Right atrium auricular region (tissue), 2 donors: ENCODE results near the gene AQP1. TPM values are rescaled to one million over a fixed set of nuclear protein-coding genes. Genes with fewer than 3 reads are reported as not detected.

Experiments
- DNase-seq: peaks from one replicate; pipeline ENCODE4 v3.0.0-alpha.2; 2019; ENCODE audit warnings: low spot score
- H3K27ac ChIP-seq, 2 donors: fragments of 200-600 bp; sonication (generic); 1 replicate in 1 of 2; 2 replicates in 1 of 2; pipeline ENCODE4 v1.5.1; 2016 to 2019
- H3K27me3 ChIP-seq, 2 donors: fragments of 200-600 bp; sonication (generic); one replicate each; pipeline versions ENCODE4 v1.5.1 to v1.6.0; 2017 to 2019
- H3K36me3 ChIP-seq: fragments of 200-600 bp; sonication (generic); one replicate; pipeline ENCODE4 v1.5.1; 2016
- H3K4me1 ChIP-seq, 2 donors: fragments of 200-600 bp; sonication (generic); one replicate each; pipeline versions ENCODE4 v1.5.1 to v1.6.0; 2017 to 2019
- H3K4me3 ChIP-seq, 2 donors: fragments of 200-600 bp; sonication (generic); 1 replicate in 1 of 2; 2 replicates in 1 of 2; pipeline ENCODE4 v1.5.1; 2017 to 2019; ENCODE audit warnings: mild to moderate bottlenecking in 1 of 2, moderate library complexity in 1 of 2
- H3K9me3 ChIP-seq, 2 donors: fragments of 200-600 bp; sonication (generic); one replicate each; pipeline ENCODE4 v1.5.1; 2019
- CTCF ChIP-seq, 2 donors: fragments of 200-600 bp; sonication (generic); IDR thresholded peaks; one replicate each; pipeline ENCODE4 v1.5.1; 2019; ENCODE audit warnings: antibody characterized with exemption in 2 of 2
- total RNA-seq, 2 donors: library from RNA; depleted of rRNA; stranded (reverse); fragments of >200 nt; gene quantifications; one replicate each; pipeline ENCODE4 v1.1.0, GENCODE V29; 2016

The AQP1 gene
- total RNA-seq, 2 donors from 2014 or later = 353 to 517 TPM

- H3K4me1 ChIP-seq = peaks cover 0 to 96% of the 10 kb centered on the region in 2 donors
- no peak overlapping the region for H3K4me3 ChIP-seq
- TF ChIP-seq CTCF (IDR thresholded peaks at IDR 0.05) = no peak
- no peak for DNase-seq
- H3K9me3 ChIP-seq = no peaks in the 10 kb centered on the region
- peak overlapping the region; percentile 84 to 94 for H3K27ac ChIP-seq
- H3K36me3 ChIP-seq = peaks cover 13% of the 10 kb centered on the region
- H3K27me3 ChIP-seq = no peaks in the 10 kb centered on the region
These were observed 7.0 kb downstream of the AQP1 start for GRCh38 chr7:30918676-30919075.

- no peaks in the 10 kb centered on the region for H3K27me3 ChIP-seq
- H3K4me3 ChIP-seq = no peak overlapping the region
- H3K36me3 ChIP-seq = peaks cover 27% of the 10 kb centered on the region
- no peak for TF ChIP-seq CTCF (IDR thresholded peaks at IDR 0.05)
- peaks cover 0 to 88% of the 10 kb centered on the region in 2 donors for H3K4me1 ChIP-seq
- no peaks in the 10 kb centered on the region for H3K9me3 ChIP-seq
- H3K27ac ChIP-seq = peak overlapping the region; percentile 84 to 94
- no peak for DNase-seq
These were observed 8.4 kb downstream of the AQP1 start for GRCh38 chr7:30920021-30920583.

- Histone ChIP-seq H3K36me3 (peaks cover 32% of the 10 kb centered on the region), H3K27ac (peak overlapping the region; percentile 84 to 94), H3K9me3 (no peaks in the 10 kb centered on the region), H3K27me3 (no peaks in the 10 kb centered on the region), H3K4me3 (no peak overlapping the region), H3K4me1 (peaks cover 0 to 83% of the 10 kb centered on the region in 2 donors)
- no peak for TF ChIP-seq CTCF (IDR thresholded peaks at IDR 0.05)
- peak; percentile 63 for DNase-seq
These were observed 9.2 kb downstream of the AQP1 start for GRCh38 chr7:30920584-30921539.

- peak overlapping the region; percentile 84 to 94 for H3K27ac ChIP-seq
- peak; percentile 50 for DNase-seq
- peaks cover 32% of the 10 kb centered on the region for H3K36me3 ChIP-seq
- H3K9me3 ChIP-seq = no peaks in the 10 kb centered on the region
- no peak for TF ChIP-seq CTCF (IDR thresholded peaks at IDR 0.05)
- peaks cover 0 to 81% of the 10 kb centered on the region in 2 donors for H3K4me1 ChIP-seq
- H3K4me3 ChIP-seq = no peak overlapping the region
- H3K27me3 ChIP-seq = no peaks in the 10 kb centered on the region
These were observed 10.1 kb downstream of the AQP1 start for GRCh38 chr7:30921540-30922401.

GRCh38 chr7:30922596-30922995 is 10.9 kb downstream of the AQP1 start:
- TF ChIP-seq CTCF (IDR thresholded peaks at IDR 0.05) = no peak
- Histone ChIP-seq H3K4me1 (peaks cover 0 to 72% of the 10 kb centered on the region in 2 donors), H3K27me3 (no peaks in the 10 kb centered on the region), H3K27ac (peak overlapping the region; percentile 84 to 94), H3K9me3 (no peaks in the 10 kb centered on the region), H3K36me3 (peaks cover 32% of the 10 kb centered on the region), H3K4me3 (no peak overlapping the region)
- peak; percentile 23 for DNase-seq
